Aorta (tissue), 5 donors: ENCODE measurements around the gene RIOK3. TPM values are rescaled to one million over a fixed set of nuclear protein-coding genes. Genes with fewer than 3 reads are reported as not detected.
A peak's percentile ranks its signal among the peaks of the same experiment; 100 is the strongest.

Experiments used
- ATAC-seq: fragments of 200-7000 bp; cut with Tn5 transposase; one replicate; pipeline ENCODE4 v1.9.1; 2022; ENCODE audit warnings: moderate library complexity; ENCODE audit not compliant: low FRiP score
- DNase-seq, 2 donors: peaks; one replicate each; pipeline ENCODE4 v3.0.0-alpha.2; 2020
- H3K27ac ChIP-seq, 2 donors: one replicate each; pipeline ENCODE4 v1.5.1; 2013; ENCODE audit warnings: low read length in 2 of 2, mild to moderate bottlenecking in 2 of 2, moderate library complexity in 2 of 2, control low read depth in 1 of 2, inconsistent platforms in 1 of 2, low read depth in 1 of 2
- H3K27me3 ChIP-seq, 2 donors: one replicate each; pipeline ENCODE4 v1.6.1; 2013; ENCODE audit warnings: control low read depth in 1 of 2, low read length in 1 of 2, mild to moderate bottlenecking in 1 of 2, moderate library complexity in 1 of 2; ENCODE audit not compliant: insufficient read depth in 2 of 2, control insufficient read depth in 1 of 2
- H3K36me3 ChIP-seq, 2 donors: one replicate each; pipeline ENCODE4 v1.6.1; 2013; ENCODE audit warnings: control low read depth in 1 of 2, low read length in 1 of 2, mild to moderate bottlenecking in 1 of 2; ENCODE audit not compliant: insufficient read depth in 2 of 2, control insufficient read depth in 1 of 2
- H3K4me1 ChIP-seq, 2 donors: one replicate each; pipeline ENCODE4 v1.6.1; 2013; ENCODE audit warnings: low read length in 2 of 2, control low read depth in 1 of 2, mild to moderate bottlenecking in 1 of 2, moderate library complexity in 1 of 2; ENCODE audit not compliant: insufficient read depth in 2 of 2, control insufficient read depth in 1 of 2
- H3K4me3 ChIP-seq, 2 donors: one replicate each; pipeline ENCODE4 v1.5.1; 2013; ENCODE audit warnings: low read length in 2 of 2, control low read depth in 1 of 2, mild to moderate bottlenecking in 1 of 2
- H3K9me3 ChIP-seq: one replicate; pipeline ENCODE4 v1.6.1; 2013; ENCODE audit warnings: mild to moderate bottlenecking, low read length; ENCODE audit not compliant: control insufficient read depth
- WGBS, 2 donors: extraction: QIAGEN DNeasy Blood & Tissue Kit; methylation state at CpG; one replicate each; pipeline ENCODE4 v1.1.7; 2013; 5-methylcytosine and 5-hydroxymethylcytosine counted together
- intact Hi-C, 2 donors: fragments of 100-400 bp; cut with DNase I; formaldehyde crosslinking; loops; one replicate each; pipeline versions ENCODE4 v1.14.2 to v1.15.0; 2022
- polyA plus RNA-seq, 2 donors: library from polyadenylated mRNA; stranded (reverse); fragments of 200-250 nt; gene quantifications; one replicate each; pipeline ENCODE4 v1.2.3, GENCODE V29; 2013
- total RNA-seq, 2 donors: library from RNA; stranded (reverse); fragmentation: NEBNext Ultra II Directional; extraction: Animal tissue kit (Norgen Biotek cat#: 25700); gene quantifications; one replicate each; pipeline ENCODE4 v1.2.1, GENCODE V29; 2021
- donor health status: healthy with polysubstance abuse.
- donor health status: Bipolar disorder and iron deficiency.
- donor health status: DM: no; HTN: no; CAD: no.
- donor health status: DM: no; HTN: no; CAD: no.
- donor health status: DM: yes; HTN: yes; CAD: no.

RIOK3 gene
- total and polyA plus RNA-seq, 4 donors = 43.0 to 66.5 (median 59.4) TPM

DNA sequence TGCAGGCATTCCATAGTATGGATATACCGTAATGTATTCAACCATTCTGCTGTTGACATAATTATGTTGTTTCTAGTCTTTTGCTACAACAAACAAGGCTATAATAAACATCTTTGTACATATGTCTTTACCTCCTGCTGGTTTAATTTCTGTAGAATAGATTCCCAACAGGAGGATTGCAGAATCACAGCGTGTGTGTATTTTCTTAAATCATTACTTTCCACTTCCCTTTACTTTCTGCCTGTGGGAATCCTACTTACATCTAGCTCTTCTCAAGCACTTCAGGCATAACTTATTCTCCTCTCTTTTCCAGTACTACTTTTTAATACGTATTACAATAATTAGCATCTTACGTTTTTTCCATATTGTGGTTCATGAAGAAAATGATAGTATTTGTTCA is 13.0 kb upstream of the RIOK3 start:
- Histone ChIP-seq H3K27ac (no peak overlapping the region), H3K27me3 (no peaks in the 10 kb centered on the region), H3K4me3 (no peak overlapping the region), H3K9me3 (no peaks in the 10 kb centered on the region), H3K36me3 (no peaks in the 10 kb centered on the region), H3K4me1 (no peaks in the 10 kb centered on the region)
- intact Hi-C loops = no loop called here
- no peak for DNase-seq
- ATAC-seq = no peak
- 89 to 90% methylated on average over 4 of the region's 4 CpGs for WGBS, 2 donors

DNA sequence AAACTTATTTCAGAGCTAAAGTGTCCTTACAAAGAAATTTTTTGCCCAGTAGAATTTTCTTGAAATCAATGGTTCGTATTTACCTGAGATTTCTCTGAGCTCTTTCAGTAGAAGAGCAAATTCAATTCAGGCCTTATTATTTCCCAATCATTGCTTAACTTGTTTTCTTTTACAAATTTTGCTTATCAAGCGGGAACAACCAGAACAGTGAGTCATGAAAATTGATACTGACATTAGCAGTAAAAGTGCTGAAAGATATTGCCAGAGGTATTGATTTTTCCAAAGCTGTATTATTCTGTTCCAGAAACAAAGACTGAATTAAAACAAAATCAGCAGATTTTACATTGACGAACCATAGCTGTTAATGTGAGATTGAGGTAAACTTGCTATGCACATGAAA is 10.1 kb upstream of the RIOK3 start:
- Histone ChIP-seq H3K9me3 (no peaks in the 10 kb centered on the region), H3K27ac (no peak overlapping the region), H3K4me1 (no peaks in the 10 kb centered on the region), H3K4me3 (no peak overlapping the region), H3K27me3 (no peaks in the 10 kb centered on the region), H3K36me3 (no peaks in the 10 kb centered on the region)
- 93 to 95% methylated on average over 3 of the region's 3 CpGs for WGBS, 2 donors
- ATAC-seq (no peak), DNase-seq (no peak)
- intact Hi-C loops = no loop called here

DNA sequence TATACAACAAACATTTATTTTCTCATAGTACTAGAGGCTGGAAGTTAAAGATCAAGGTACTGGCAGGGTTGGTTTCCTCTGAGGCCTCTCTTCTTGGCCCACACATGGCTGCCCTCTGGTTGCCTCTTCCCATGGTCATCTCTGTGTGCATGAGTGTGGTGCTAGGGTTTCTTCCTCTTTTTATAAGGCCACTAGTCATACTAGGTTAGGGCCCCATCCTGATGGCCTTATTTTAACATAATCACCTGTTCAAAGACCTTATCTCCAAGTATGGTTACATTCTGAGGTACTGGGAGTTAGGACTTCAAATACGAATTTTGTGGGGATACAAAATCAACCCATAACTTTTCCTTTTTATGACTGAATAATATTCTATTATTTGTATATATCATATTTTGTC is 4.8 kb upstream of the RIOK3 start:
- Histone ChIP-seq H3K9me3 (no peaks in the 10 kb centered on the region), H3K36me3 (no peaks in the 10 kb centered on the region), H3K27me3 (no peaks in the 10 kb centered on the region), H3K4me1 (no peaks in the 10 kb centered on the region), H3K27ac (no peak overlapping the region), H3K4me3 (no peak overlapping the region)
- ATAC-seq (no peak), DNase-seq (no peak)
- WGBS, 2 donors = 88 to 89% methylated on average over 1 of the region's 1 CpG
- intact Hi-C loops = no loop called here

DNA sequence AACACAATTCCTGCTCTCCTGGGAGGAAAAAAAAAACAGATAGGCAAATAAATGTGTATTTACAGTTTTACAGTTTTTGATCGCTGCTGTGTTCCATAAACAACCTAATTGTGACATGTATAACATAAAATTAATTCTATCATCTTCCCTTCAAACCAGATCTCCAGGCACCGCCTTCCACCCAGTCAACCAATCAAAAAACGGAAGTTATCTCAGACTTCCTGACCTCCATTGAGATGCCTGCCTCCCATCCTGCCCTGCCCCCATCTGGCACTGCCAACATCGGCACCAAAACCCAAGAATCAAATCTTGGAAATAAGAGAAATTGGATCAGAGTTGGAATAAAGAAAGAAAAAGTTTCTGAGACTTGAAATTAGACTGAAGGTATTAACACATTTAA is 3.1 kb upstream of the RIOK3 start:
- intact Hi-C loops = loop anchor here in 1 of 2 donors (5.0 kb wide), 2 partner anchors 37 to 52 kb away; partner anchors contain the start of gene RMC1
- 77 to 81% methylated on average over 4 of the region's 4 CpGs for WGBS, 2 donors

DNA sequence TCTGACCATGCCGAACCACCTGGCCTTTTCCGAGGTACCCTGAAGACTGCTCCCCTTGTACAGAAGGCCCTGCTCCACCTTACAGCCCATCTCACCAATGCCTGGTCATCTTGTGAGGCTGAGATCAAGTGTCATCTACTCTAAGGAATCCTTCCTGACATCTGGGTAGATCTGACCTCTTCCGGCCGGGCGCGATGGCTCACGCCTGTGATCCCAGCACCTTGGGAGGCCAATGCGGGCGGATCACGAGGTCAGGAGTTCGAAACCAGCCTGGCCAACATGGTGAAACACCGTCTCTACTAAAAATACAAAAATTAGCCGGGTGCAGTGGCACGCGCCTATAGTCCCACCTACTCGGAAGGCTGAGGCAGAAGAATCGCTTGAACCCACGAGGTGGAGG is 2.1 kb upstream of the RIOK3 start:
- H3K9me3 ChIP-seq = no peaks in the 10 kb centered on the region
- H3K27me3 ChIP-seq = no peaks in the 10 kb centered on the region
- 93 to 94% methylated on average over 18 of the region's 18 CpGs for WGBS, 2 donors
- H3K4me1 ChIP-seq = no peaks in the 10 kb centered on the region
- ATAC-seq (no peak), DNase-seq (no peak)
- intact Hi-C loops = loop anchor here in 1 of 2 donors (5.0 kb wide), 2 partner anchors 36 to 51 kb away; partner anchors contain the start of gene RMC1
- no peak overlapping the region for H3K4me3 ChIP-seq
- H3K36me3 ChIP-seq = no peaks in the 10 kb centered on the region
- H3K27ac ChIP-seq = no peak overlapping the region

More for the DNA sequence above, 3.1 kb upstream of the RIOK3 start:
- DNase-seq (no peak), ATAC-seq (no peak)
- no peak overlapping the region for H3K4me3 ChIP-seq
- no peaks in the 10 kb centered on the region for H3K36me3 ChIP-seq
- H3K27ac ChIP-seq = no peak overlapping the region
- no peaks in the 10 kb centered on the region for H3K9me3 ChIP-seq
- H3K4me1 ChIP-seq = no peaks in the 10 kb centered on the region
- H3K27me3 ChIP-seq = no peaks in the 10 kb centered on the region

DNA sequence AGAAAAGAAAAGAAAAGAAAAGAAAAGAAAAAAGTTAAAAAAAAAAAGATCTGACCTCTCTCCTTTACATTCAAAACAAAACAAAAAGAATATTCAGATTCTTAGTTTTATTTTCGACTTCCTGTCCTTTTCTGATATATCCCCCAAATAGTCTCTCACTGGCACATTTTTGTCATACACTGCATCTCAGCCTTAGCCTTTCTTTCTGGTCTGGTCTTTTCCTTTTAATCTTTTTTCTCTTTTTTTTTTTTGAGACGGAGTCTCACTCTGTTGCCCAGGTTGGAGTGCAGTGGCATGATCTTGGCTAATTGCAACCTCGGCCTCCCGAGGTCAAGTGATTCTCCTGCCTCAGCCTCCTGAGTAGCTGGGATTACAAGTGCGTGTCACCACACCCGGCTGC is 1.6 kb upstream of the RIOK3 start:
- H3K4me1 ChIP-seq = no peaks in the 10 kb centered on the region
- 91 to 97% methylated on average over 6 of the region's 6 CpGs for WGBS, 2 donors
- no peak for DNase-seq
- no peak for ATAC-seq
- H3K36me3 ChIP-seq = no peaks in the 10 kb centered on the region
- no peaks in the 10 kb centered on the region for H3K27me3 ChIP-seq
- no peaks in the 10 kb centered on the region for H3K9me3 ChIP-seq
- H3K27ac ChIP-seq = no peak overlapping the region
- H3K4me3 ChIP-seq = no peak overlapping the region
- intact Hi-C loops = loop anchor here in 1 of 2 donors (5.0 kb wide), 2 partner anchors 36 to 51 kb away; partner anchors contain the start of gene RMC1

DNA sequence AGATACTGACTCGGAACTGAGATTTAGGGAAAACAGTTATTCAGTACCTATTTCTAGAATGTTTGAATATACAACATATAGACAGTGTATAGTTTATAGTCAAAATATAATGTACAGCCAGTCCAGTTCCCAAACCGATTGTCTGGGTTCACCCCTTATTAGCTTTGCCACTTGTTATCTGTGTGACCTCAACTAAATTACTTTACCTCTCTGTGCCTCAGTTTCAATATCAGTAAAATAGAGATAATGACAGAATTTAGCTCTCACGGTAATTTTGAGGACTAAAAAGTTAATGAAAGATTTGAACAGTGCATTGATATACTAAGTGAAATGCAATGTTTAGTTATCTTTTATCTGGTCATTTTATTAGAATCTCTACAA is 750 bp upstream of the RIOK3 start:
- no peaks in the 10 kb centered on the region for H3K4me1 ChIP-seq
- 52 to 58% methylated on average over 3 of the region's 3 CpGs for WGBS, 2 donors
- no peaks in the 10 kb centered on the region for H3K9me3 ChIP-seq
- no peaks in the 10 kb centered on the region for H3K27me3 ChIP-seq
- ATAC-seq = no peak
- H3K36me3 ChIP-seq = no peaks in the 10 kb centered on the region
- H3K4me3 ChIP-seq = no peak overlapping the region
- H3K27ac ChIP-seq = no peak overlapping the region
- intact Hi-C loops = loop anchor here in 1 of 2 donors (5.0 kb wide), 2 partner anchors 35 to 50 kb away; partner anchors contain the start of gene RMC1
- no peak for DNase-seq

DNA sequence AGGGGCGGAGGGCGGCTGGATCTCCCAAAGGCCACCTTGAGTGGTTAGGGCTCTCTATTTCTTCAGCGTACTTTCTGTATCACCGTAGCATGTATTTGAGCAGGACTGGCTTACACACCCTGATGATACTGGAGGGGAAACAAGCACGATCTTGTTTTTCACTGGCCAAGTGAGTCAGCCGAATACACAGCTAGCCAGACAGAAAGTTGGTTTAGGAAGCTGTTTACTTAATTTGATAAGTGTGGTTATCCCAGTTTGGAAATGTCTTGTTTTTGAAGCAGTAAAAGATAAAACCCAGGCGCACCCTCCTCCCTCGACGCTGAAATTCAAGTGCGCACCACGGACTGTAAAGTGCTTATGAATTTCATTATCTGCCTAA is 582 bp downstream of the RIOK3 start:
- H3K36me3 ChIP-seq = no peaks in the 10 kb centered on the region
- H3K9me3 ChIP-seq = no peaks in the 10 kb centered on the region
- ATAC-seq = peak; percentile 52
- peaks cover 0 to 6% of the 10 kb centered on the region in 2 donors for H3K4me1 ChIP-seq
- peak overlapping the region; percentile 10 to 95 for H3K27ac ChIP-seq
- no peaks in the 10 kb centered on the region for H3K27me3 ChIP-seq
- no peak for DNase-seq
- intact Hi-C loops = loop anchor here in 1 of 2 donors (5.0 kb wide), 2 partner anchors 34 to 49 kb away; partner anchors contain the start of gene RMC1
- 1% methylated on average over 11 of the region's 11 CpGs for WGBS, 2 donors
- H3K4me3 ChIP-seq = peak overlapping the region; percentile 86 to 99

- no peaks in the 10 kb centered on the region for H3K27me3 ChIP-seq
- intact Hi-C loops = no loop called here
- no peaks in the 10 kb centered on the region for H3K9me3 ChIP-seq
- peaks cover 0 to 14% of the 10 kb centered on the region in 2 donors for H3K4me1 ChIP-seq
- 70 to 71% methylated on average over 2 of the region's 2 CpGs for WGBS, 2 donors
- no peak overlapping the region for H3K27ac ChIP-seq
- ATAC-seq (no peak), DNase-seq (no peak)
- H3K4me3 ChIP-seq = no peak overlapping the region
- no peaks in the 10 kb centered on the region for H3K36me3 ChIP-seq
Observed at GRCh38 chr18:23456835-23457234, 3.7 kb downstream of the RIOK3 start.
